A549 (cell line): ENCODE measurements around the gene IFITM5.

ENCODE experiments used
- CHD4 ChIP-seq: fragments of 200-600 bp; sonication (generic); IDR thresholded peaks from 2 replicates; pipeline ENCODE4 v1.6.1; 2016; ENCODE audit warnings: antibody characterized with exemption, mild to moderate bottlenecking, borderline replicate concordance
- JUN ChIP-seq, 2 experiments: fragments of >200 bp; sonication (Bioruptor Twin); formaldehyde crosslinking; IDR thresholded peaks; 2 replicates in 1 of 2; 3 replicates in 1 of 2; pipeline ENCODE4 v1.6.1; 2016 to 2017
- MYC ChIP-seq: IDR thresholded peaks from 2 replicates; pipeline ENCODE4 v1.6.1; 2012; ENCODE audit warnings: mild to moderate bottlenecking, inconsistent platforms, low read length, improper control_type of control experiment, borderline replicate concordance
- SMC3 ChIP-seq: fragments of >200 bp; sonication (Bioruptor Twin); formaldehyde crosslinking; IDR thresholded peaks from 3 replicates; pipeline ENCODE4 v1.6.1; 2018; ENCODE audit warnings: inconsistent platforms
- TP53 ChIP-seq: fragments of 250-450 bp; sonication (Bioruptor Pico); IDR thresholded peaks from 2 replicates; pipeline ENCODE4 v1.5.0; 2021; ENCODE audit warnings: mild to moderate bottlenecking, moderate library complexity
- ZSCAN20 ChIP-seq: fragments of 250-450 bp; sonication (Bioruptor Pico); IDR thresholded peaks from 2 replicates; pipeline ENCODE4 v1.8.0; 2022; ENCODE audit warnings: mild to moderate bottlenecking, moderate library complexity
- TF ChIP-seq, protein P1 (sequence below): fragments of >200 bp; sonication (Bioruptor Twin); formaldehyde crosslinking; IDR thresholded peaks from 3 replicates; pipeline ENCODE4 v1.5.1; 2016
- TF ChIP-seq, protein P2 (sequence below): fragments of >200 bp; sonication (Bioruptor Twin); formaldehyde crosslinking; IDR thresholded peaks from 3 replicates; pipeline ENCODE4 v1.6.1; 2016
- TF ChIP-seq, protein P3 (sequence below): fragments of 250-450 bp; sonication (Bioruptor Pico); IDR thresholded peaks from 2 replicates; pipeline ENCODE4 v1.5.0; 2020; ENCODE audit warnings: low read depth, mild to moderate bottlenecking, moderate library complexity
- TF ChIP-seq, protein P4 (sequence below): fragments of 450-650 bp; IDR thresholded peaks from 2 replicates; pipeline ENCODE4 v1.6.1; 2014; ENCODE audit warnings: antibody characterized with exemption

DNA sequence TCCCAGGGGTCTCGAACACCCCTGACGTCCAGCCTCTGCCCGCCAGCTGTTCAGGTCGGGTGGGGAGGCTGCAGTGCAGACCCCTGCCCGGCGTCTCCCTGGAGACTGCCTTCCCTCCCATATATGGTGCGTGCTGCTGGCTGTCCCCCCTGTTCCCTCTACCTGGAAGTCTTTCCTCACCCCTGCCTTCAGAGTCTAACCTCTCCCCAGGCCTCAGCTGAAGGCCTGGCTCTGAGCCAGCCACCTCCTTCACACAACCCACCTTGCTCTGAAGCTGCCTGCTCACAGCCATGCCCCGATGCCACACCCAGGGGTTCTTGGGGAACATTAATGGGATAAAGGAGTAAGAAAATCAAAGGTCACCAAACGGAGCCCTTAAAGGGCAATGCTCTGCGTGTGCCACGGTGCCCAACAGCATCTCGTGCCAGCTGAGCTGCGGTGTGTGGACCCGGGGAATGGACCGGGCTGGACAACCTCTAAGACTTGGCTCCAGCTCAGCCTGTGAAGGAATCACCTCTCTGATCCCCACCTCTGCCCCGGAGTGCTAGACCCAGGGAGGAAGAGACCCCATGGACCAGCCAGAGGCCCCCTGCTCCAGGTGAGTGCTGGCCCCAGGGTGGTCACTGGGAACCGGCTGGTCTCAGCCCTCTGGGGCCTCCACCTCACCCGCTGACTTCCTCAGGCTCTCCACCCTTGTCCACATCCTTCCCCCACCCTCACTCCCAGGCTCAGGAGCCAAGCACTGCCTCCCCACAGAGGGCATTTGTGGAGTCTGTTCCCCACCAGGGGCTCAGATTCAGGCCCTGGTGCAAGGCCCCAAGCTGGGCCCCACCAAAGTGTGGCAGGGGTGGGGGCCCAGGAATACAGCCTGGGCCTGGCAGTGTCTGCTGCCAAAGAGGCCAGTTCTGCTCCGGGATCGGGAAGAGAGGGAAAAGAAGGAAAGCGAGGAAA, 21.1 kb downstream of the IFITM5 start, which contains the start of gene NLRP6:
- TF ChIP-seq, protein P1, sequence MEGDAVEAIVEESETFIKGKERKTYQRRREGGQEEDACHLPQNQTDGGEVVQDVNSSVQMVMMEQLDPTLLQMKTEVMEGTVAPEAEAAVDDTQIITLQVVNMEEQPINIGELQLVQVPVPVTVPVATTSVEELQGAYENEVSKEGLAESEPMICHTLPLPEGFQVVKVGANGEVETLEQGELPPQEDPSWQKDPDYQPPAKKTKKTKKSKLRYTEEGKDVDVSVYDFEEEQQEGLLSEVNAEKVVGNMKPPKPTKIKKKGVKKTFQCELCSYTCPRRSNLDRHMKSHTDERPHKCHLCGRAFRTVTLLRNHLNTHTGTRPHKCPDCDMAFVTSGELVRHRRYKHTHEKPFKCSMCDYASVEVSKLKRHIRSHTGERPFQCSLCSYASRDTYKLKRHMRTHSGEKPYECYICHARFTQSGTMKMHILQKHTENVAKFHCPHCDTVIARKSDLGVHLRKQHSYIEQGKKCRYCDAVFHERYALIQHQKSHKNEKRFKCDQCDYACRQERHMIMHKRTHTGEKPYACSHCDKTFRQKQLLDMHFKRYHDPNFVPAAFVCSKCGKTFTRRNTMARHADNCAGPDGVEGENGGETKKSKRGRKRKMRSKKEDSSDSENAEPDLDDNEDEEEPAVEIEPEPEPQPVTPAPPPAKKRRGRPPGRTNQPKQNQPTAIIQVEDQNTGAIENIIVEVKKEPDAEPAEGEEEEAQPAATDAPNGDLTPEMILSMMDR: no peak
- TF ChIP-seq, protein P2, sequence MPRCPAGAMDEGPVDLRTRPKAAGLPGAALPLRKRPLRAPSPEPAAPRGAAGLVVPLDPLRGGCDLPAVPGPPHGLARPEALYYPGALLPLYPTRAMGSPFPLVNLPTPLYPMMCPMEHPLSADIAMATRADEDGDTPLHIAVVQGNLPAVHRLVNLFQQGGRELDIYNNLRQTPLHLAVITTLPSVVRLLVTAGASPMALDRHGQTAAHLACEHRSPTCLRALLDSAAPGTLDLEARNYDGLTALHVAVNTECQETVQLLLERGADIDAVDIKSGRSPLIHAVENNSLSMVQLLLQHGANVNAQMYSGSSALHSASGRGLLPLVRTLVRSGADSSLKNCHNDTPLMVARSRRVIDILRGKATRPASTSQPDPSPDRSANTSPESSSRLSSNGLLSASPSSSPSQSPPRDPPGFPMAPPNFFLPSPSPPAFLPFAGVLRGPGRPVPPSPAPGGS: no peak
- TF ChIP-seq, protein P3, sequence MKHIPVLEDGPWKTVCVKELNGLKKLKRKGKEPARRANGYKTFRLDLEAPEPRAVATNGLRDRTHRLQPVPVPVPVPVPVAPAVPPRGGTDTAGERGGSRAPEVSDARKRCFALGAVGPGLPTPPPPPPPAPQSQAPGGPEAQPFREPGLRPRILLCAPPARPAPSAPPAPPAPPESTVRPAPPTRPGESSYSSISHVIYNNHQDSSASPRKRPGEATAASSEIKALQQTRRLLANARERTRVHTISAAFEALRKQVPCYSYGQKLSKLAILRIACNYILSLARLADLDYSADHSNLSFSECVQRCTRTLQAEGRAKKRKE (CRISPR knock-in tag): no peak
- TF ChIP-seq, protein P4, sequence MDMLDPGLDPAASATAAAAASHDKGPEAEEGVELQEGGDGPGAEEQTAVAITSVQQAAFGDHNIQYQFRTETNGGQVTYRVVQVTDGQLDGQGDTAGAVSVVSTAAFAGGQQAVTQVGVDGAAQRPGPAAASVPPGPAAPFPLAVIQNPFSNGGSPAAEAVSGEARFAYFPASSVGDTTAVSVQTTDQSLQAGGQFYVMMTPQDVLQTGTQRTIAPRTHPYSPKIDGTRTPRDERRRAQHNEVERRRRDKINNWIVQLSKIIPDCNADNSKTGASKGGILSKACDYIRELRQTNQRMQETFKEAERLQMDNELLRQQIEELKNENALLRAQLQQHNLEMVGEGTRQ: no peak
- TF ChIP-seq SMC3 (no peak), ZSCAN20 (CRISPR knock-in tag) (no peak), TP53 (CRISPR knock-in tag) (no peak), CHD4 (no peak), MYC (no peak), JUN (IDR thresholded peaks at IDR 0.05) (no peak)
